ENCODE measurements around the gene UGT1A6.

Gene UGT1A6

GRCh38 chr2:233768076-233768475 lies 75.4 kb downstream of the UGT1A6 start:
- TF ChIP-seq, protein P1, sequence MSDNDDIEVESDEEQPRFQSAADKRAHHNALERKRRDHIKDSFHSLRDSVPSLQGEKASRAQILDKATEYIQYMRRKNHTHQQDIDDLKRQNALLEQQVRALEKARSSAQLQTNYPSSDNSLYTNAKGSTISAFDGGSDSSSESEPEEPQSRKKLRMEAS (IDR thresholded peaks at IDR 0.05): no peak
- no peak for TF ChIP-seq TCF12 (IDR thresholded peaks at IDR 0.05; ENCODE audit: low read depth)

- no peak for TF ChIP-seq RAD21 (IDR thresholded peaks at IDR 0.05; ENCODE audit: low read depth)
- TF ChIP-seq EP300 (IDR thresholded peaks at IDR 0.05; ENCODE audit: borderline replicate concordance): no peak
- no peak for TF ChIP-seq TAF1 (IDR thresholded peaks at IDR 0.05; ENCODE audit: low read depth)
- no peak for TF ChIP-seq YY1 (IDR thresholded peaks at IDR 0.05; ENCODE audit: low read depth)
- no peak for TF ChIP-seq FOXM1 (IDR thresholded peaks at IDR 0.05; ENCODE audit: borderline replicate concordance, low read depth)
These were observed 76.6 kb downstream of the UGT1A6 start for GRCh38 chr2:233769260-233769659.

DNA sequence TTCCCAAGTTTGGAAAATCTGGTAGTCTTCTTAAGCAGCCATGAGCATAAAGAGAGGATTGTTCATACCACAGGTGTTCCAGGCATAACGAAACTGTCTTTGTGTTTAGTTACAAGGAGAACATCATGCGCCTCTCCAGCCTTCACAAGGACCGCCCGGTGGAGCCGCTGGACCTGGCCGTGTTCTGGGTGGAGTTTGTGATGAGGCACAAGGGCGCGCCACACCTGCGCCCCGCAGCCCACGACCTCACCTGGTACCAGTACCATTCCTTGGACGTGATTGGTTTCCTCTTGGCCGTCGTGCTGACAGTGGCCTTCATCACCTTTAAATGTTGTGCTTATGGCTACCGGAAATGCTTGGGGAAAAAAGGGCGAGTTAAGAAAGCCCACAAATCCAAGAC lies 79.5 kb downstream of the UGT1A6 start:
- TF ChIP-seq RAD21 (IDR thresholded peaks at IDR 0.05; ENCODE audit: low read depth): no peak
- TF ChIP-seq CEBPB (IDR thresholded peaks at IDR 0.05): no peak
- no peak for TF ChIP-seq ZBTB7A (IDR thresholded peaks at IDR 0.05; ENCODE audit: low read depth)
- TF ChIP-seq EP300 (IDR thresholded peaks at IDR 0.05; ENCODE audit: borderline replicate concordance): no peak
- no peak for TF ChIP-seq NFIC (IDR thresholded peaks at IDR 0.05)
- TF ChIP-seq, protein P1 (IDR thresholded peaks at IDR 0.05): no peak
- no peak for TF ChIP-seq CREB1 (IDR thresholded peaks at IDR 0.05; ENCODE audit: low read depth)
- no peak for TF ChIP-seq TEAD4 (IDR thresholded peaks at IDR 0.05)

GRCh38 chr2:233772583-233772982 lies 79.9 kb downstream of the UGT1A6 start:
- TF ChIP-seq FOXM1 (IDR thresholded peaks at IDR 0.05; ENCODE audit: borderline replicate concordance, low read depth): no peak
- no peak for TF ChIP-seq NFIC (IDR thresholded peaks at IDR 0.05)
- TF ChIP-seq, protein P2, sequence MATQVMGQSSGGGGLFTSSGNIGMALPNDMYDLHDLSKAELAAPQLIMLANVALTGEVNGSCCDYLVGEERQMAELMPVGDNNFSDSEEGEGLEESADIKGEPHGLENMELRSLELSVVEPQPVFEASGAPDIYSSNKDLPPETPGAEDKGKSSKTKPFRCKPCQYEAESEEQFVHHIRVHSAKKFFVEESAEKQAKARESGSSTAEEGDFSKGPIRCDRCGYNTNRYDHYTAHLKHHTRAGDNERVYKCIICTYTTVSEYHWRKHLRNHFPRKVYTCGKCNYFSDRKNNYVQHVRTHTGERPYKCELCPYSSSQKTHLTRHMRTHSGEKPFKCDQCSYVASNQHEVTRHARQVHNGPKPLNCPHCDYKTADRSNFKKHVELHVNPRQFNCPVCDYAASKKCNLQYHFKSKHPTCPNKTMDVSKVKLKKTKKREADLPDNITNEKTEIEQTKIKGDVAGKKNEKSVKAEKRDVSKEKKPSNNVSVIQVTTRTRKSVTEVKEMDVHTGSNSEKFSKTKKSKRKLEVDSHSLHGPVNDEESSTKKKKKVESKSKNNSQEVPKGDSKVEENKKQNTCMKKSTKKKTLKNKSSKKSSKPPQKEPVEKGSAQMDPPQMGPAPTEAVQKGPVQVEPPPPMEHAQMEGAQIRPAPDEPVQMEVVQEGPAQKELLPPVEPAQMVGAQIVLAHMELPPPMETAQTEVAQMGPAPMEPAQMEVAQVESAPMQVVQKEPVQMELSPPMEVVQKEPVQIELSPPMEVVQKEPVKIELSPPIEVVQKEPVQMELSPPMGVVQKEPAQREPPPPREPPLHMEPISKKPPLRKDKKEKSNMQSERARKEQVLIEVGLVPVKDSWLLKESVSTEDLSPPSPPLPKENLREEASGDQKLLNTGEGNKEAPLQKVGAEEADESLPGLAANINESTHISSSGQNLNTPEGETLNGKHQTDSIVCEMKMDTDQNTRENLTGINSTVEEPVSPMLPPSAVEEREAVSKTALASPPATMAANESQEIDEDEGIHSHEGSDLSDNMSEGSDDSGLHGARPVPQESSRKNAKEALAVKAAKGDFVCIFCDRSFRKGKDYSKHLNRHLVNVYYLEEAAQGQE (IDR thresholded peaks at IDR 0.05; ENCODE audit: low read depth): no peak
- no peak for TF ChIP-seq RAD21 (IDR thresholded peaks at IDR 0.05; ENCODE audit: low read depth)
- no peak for TF ChIP-seq EGR1 (IDR thresholded peaks at IDR 0.05)
- no peak for TF ChIP-seq CEBPB (IDR thresholded peaks at IDR 0.05)
- TF ChIP-seq ZBTB7A (IDR thresholded peaks at IDR 0.05; ENCODE audit: low read depth): no peak
- TF ChIP-seq TEAD4 (IDR thresholded peaks at IDR 0.05): no peak
- TF ChIP-seq CREB1 (IDR thresholded peaks at IDR 0.05; ENCODE audit: low read depth): no peak
- TF ChIP-seq, protein P1 (IDR thresholded peaks at IDR 0.05): no peak
- no peak for TF ChIP-seq EP300 (IDR thresholded peaks at IDR 0.05; ENCODE audit: borderline replicate concordance)
- no peak for TF ChIP-seq USF1 (IDR thresholded peaks at IDR 0.05)
- no peak for TF ChIP-seq TCF12 (IDR thresholded peaks at IDR 0.05; ENCODE audit: low read depth)
- no peak for TF ChIP-seq YY1 (IDR thresholded peaks at IDR 0.05; ENCODE audit: low read depth)
- TF ChIP-seq TAF1 (IDR thresholded peaks at IDR 0.05; ENCODE audit: low read depth): no peak

DNA sequence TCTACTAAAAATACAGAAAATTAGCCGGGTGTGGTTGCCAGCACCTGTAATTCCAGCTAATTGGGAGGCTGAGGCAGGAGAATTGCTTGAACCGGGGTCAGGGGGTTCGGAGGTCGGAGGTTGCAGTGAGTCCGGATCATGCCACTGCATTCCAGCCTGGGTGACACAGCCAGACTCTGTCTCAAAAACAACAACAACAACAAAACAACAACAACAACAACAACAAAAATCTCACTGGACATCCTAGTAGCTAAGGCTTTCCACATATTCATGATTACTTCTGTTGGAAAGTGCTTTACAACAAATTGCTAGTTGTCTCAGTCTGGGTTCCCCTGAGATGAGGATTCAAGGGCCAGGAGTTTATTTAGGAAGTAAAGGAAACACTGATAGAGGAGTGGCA lies 81.2 kb downstream of the UGT1A6 start:
- TF ChIP-seq RAD21 (IDR thresholded peaks at IDR 0.05; ENCODE audit: low read depth) (no peak), TAF1 (IDR thresholded peaks at IDR 0.05; ENCODE audit: low read depth) (no peak), NFIC (IDR thresholded peaks at IDR 0.05) (no peak), FOXM1 (IDR thresholded peaks at IDR 0.05; ENCODE audit: borderline replicate concordance, low read depth) (no peak), TCF12 (IDR thresholded peaks at IDR 0.05; ENCODE audit: low read depth) (no peak), TEAD4 (IDR thresholded peaks at IDR 0.05) (no peak), EP300 (IDR thresholded peaks at IDR 0.05; ENCODE audit: borderline replicate concordance) (no peak)
- TF ChIP-seq, protein P1 (IDR thresholded peaks at IDR 0.05): no peak

DNA sequence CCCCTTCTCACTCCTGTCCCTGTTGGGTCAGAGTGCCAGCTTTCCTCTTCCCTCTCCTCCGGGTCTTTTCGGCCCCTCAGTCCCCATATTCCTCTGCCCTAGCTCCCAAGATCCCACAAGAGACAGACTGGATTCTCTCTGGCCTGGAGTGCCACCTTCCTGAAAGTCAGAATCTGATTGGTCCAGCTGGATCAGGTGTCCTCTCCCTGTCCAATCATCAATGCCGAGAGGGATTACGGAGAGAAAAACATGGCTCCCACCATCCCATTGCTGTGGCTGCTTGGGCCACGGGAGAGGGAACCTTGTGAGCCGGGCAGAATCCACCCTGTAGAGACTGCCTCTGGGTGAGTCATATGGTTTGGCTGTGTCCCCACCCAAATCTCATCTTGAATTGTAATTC lies 82.7 kb downstream of the UGT1A6 start:
- TF ChIP-seq RAD21 (IDR thresholded peaks at IDR 0.05; ENCODE audit: low read depth) (no peak), YY1 (IDR thresholded peaks at IDR 0.05; ENCODE audit: low read depth) (no peak), CREB1 (IDR thresholded peaks at IDR 0.05; ENCODE audit: low read depth) (no peak), TCF12 (IDR thresholded peaks at IDR 0.05; ENCODE audit: low read depth) (no peak), EP300 (IDR thresholded peaks at IDR 0.05; ENCODE audit: borderline replicate concordance) (no peak), TEAD4 (IDR thresholded peaks at IDR 0.05) (no peak), CEBPB (IDR thresholded peaks at IDR 0.05) (no peak), ZBTB7A (IDR thresholded peaks at IDR 0.05; ENCODE audit: low read depth) (no peak), NFIC (IDR thresholded peaks at IDR 0.05) (no peak), FOXM1 (IDR thresholded peaks at IDR 0.05; ENCODE audit: borderline replicate concordance, low read depth) (no peak), USF1 (IDR thresholded peaks at IDR 0.05) (no peak), EGR1 (IDR thresholded peaks at IDR 0.05) (no peak)
- TF ChIP-seq, protein P2 (IDR thresholded peaks at IDR 0.05; ENCODE audit: low read depth): no peak
- TF ChIP-seq, protein P1 (IDR thresholded peaks at IDR 0.05): no peak
